Neural cell (in vitro differentiated cells): ENCODE data around the gene ZBTB9. TPM values are rescaled to one million over a fixed set of nuclear protein-coding genes. Genes with fewer than 3 reads are reported as not detected.

Experiments
- H2AFZ ChIP-seq: fragments of 200-600, 300-800 bp; sonication (generic), shearing (Covaris generic); 2 replicates; pipeline ENCODE4 v1.6.0; 2014; ENCODE audit warnings: low read depth, mild to moderate bottlenecking, antibody characterized with exemption, low read length, moderate library complexity
- H3F3A ChIP-seq: fragments of 200-600 bp; shearing (Covaris generic); 2 replicates; pipeline ENCODE4 v1.6.1; 2016; ENCODE audit warnings: mild to moderate bottlenecking, moderate library complexity, mixed read lengths, antibody characterized with exemption, low read length; ENCODE audit not compliant: insufficient read depth, poor library complexity, severe bottlenecking
- H3K27ac ChIP-seq: fragments of 200-600, 300-800 bp; sonication (generic), shearing (Covaris generic); 2 replicates; pipeline ENCODE4 v1.5.1; 2014; ENCODE audit warnings: mild to moderate bottlenecking, low read length, moderate library complexity
- H3K27me3 ChIP-seq: fragments of 300-800, 200-600 bp; sonication (generic), shearing (Covaris generic); 2 replicates; pipeline ENCODE4 v1.6.0; 2014; ENCODE audit warnings: mild to moderate bottlenecking, low read depth, low read length, moderate library complexity; ENCODE audit not compliant: insufficient read depth
- H3K36me3 ChIP-seq: fragments of 300-800, 200-600 bp; sonication (generic), shearing (Covaris generic); 2 replicates; pipeline ENCODE4 v1.5.1; 2014; ENCODE audit warnings: mild to moderate bottlenecking, antibody characterized with exemption, low read length, moderate library complexity; ENCODE audit not compliant: insufficient read depth
- H3K4me2 ChIP-seq: fragments of 300-800, 200-600 bp; sonication (generic), shearing (Covaris generic); 2 replicates; pipeline ENCODE4 v1.6.0; 2014; ENCODE audit warnings: mild to moderate bottlenecking, low read length
- H3K4me3 ChIP-seq: fragments of 300-800, 200-600 bp; sonication (generic), shearing (Covaris generic); 2 replicates; pipeline ENCODE4 v1.5.1; 2014; ENCODE audit warnings: mild to moderate bottlenecking, low read length, moderate library complexity
- H3K79me2 ChIP-seq: fragments of 200-600 bp; shearing (Covaris generic); replicated peaks from 2 replicates; pipeline ENCODE4 v1.6.0; 2014; ENCODE audit warnings: mild to moderate bottlenecking, low read length, moderate library complexity; ENCODE audit not compliant: insufficient read depth
- H3K9ac ChIP-seq: fragments of 300-800, 200-600 bp; sonication (generic), shearing (Covaris generic); 2 replicates; pipeline ENCODE4 v1.6.1; 2016; ENCODE audit warnings: mild to moderate bottlenecking, low read length, mixed read lengths
- H3K9me2 ChIP-seq: fragments of 200-600 bp; shearing (Covaris generic); 2 replicates; pipeline ENCODE4 v1.6.1; 2016; ENCODE audit warnings: mild to moderate bottlenecking, low read length, mixed read lengths; ENCODE audit not compliant: insufficient read depth
- H3K9me3 ChIP-seq: fragments of 200-600, 300-800 bp; sonication (generic), shearing (Covaris generic); 2 replicates; pipeline ENCODE4 v1.6.1; 2016; ENCODE audit warnings: mild to moderate bottlenecking, mixed run types, low read length, moderate library complexity, mixed read lengths
- H4K20me1 ChIP-seq: fragments of 200-600 bp; shearing (Covaris generic); 2 replicates; pipeline ENCODE4 v1.6.1; 2016; ENCODE audit warnings: mild to moderate bottlenecking, mixed run types; ENCODE audit not compliant: insufficient read depth
- CTCF ChIP-seq: fragments of 450-650 bp; IDR thresholded peaks from 2 replicates; pipeline ENCODE4 v1.5.1; 2014; ENCODE audit warnings: antibody characterized with exemption, mild to moderate bottlenecking, moderate library complexity; ENCODE audit not compliant: poor library complexity, severe bottlenecking
- EP300 ChIP-seq: fragments of 450-650 bp; conservative IDR thresholded peaks from 2 replicates; pipeline ENCODE4 v1.6.1; 2014; ENCODE audit warnings: antibody characterized with exemption, mild to moderate bottlenecking, moderate library complexity; ENCODE audit not compliant: poor library complexity, severe bottlenecking
- EZH2 ChIP-seq: fragments of 200-600, 300-800 bp; shearing (Covaris generic), sonication (generic); IDR thresholded peaks from 2 replicates; pipeline ENCODE4 v1.6.1; 2014; ENCODE audit warnings: antibody characterized with exemption, low read length, borderline replicate concordance, mild to moderate bottlenecking; ENCODE audit not compliant: insufficient read depth, poor library complexity, severe bottlenecking
- MXI1 ChIP-seq: fragments of 450-650 bp; conservative IDR thresholded peaks from 2 replicates; pipeline ENCODE4 v1.6.1; 2014; ENCODE audit warnings: antibody characterized with exemption, mild to moderate bottlenecking; ENCODE audit not compliant: poor library complexity, severe bottlenecking
- POLR2AphosphoS5 ChIP-seq: IDR thresholded peaks from 2 replicates; pipeline ENCODE4 v1.6.1; 2012
- RAD21 ChIP-seq: fragments of 450-650 bp; conservative IDR thresholded peaks from 2 replicates; pipeline ENCODE4 v1.6.1; 2014; ENCODE audit warnings: antibody characterized with exemption, mild to moderate bottlenecking, moderate library complexity
- REST ChIP-seq: IDR thresholded peaks from 2 replicates; pipeline ENCODE4 v1.6.1; 2012; ENCODE audit warnings: borderline replicate concordance
- SMC3 ChIP-seq: fragments of 450-650 bp; conservative IDR thresholded peaks from 2 replicates; pipeline ENCODE4 v1.6.1; 2014; ENCODE audit warnings: antibody characterized with exemption, mild to moderate bottlenecking, moderate library complexity; ENCODE audit not compliant: poor library complexity
- TAF1 ChIP-seq: IDR thresholded peaks from 2 replicates; pipeline ENCODE4 v1.6.1; 2012; ENCODE audit warnings: low read depth
- polyA plus RNA-seq: library from polyadenylated mRNA; depleted of rRNA; stranded (reverse); fragments of >200 nt; gene quantifications from 2 replicates; pipeline ENCODE4 v1.2.3, GENCODE V29; 2014

The ZBTB9 gene
- polyA plus RNA-seq, 1 donor from 2014 or later: 7.7 TPM

- H3K36me3 ChIP-seq: no peaks in the 10 kb centered on the region
- no peak overlapping the region for H3K4me2 ChIP-seq
- TF ChIP-seq MXI1 (no peak), POLR2AphosphoS5 (no peak), SMC3 (no peak), EZH2 (no peak)
Observed at GRCh38 chr6:33437666-33438065, 16.7 kb upstream of the ZBTB9 start.

GRCh38 chr6:33438978-33439594, 15.3 kb upstream of the ZBTB9 start:
- no peak for TF ChIP-seq EZH2
- no peak for TF ChIP-seq EP300
- no peak for TF ChIP-seq POLR2AphosphoS5
- TF ChIP-seq RAD21: no peak
- no peak for TF ChIP-seq SMC3
- TF ChIP-seq REST: no peak
- TF ChIP-seq CTCF: no peak
- no peak for TF ChIP-seq MXI1
- TF ChIP-seq TAF1: no peak
- no peak overlapping the region for H3K9ac ChIP-seq
- no peak overlapping the region for H3K27ac ChIP-seq
- H3K36me3 ChIP-seq: no peaks in the 10 kb centered on the region
- H3K9me2 ChIP-seq: no peaks in the 10 kb centered on the region
- no peak overlapping the region for H2AFZ ChIP-seq
- H3K9me3 ChIP-seq: no peaks in the 10 kb centered on the region
- no peak overlapping the region for H3K4me2 ChIP-seq
- no peaks in the 10 kb centered on the region for H3F3A ChIP-seq
- no peaks in the 10 kb centered on the region for H3K79me2 ChIP-seq
- no peaks in the 10 kb centered on the region for H4K20me1 ChIP-seq
- H3K4me3 ChIP-seq: no peak overlapping the region
- no peaks in the 10 kb centered on the region for H3K27me3 ChIP-seq

More at GRCh38 chr6:33437666-33438065, 16.7 kb upstream of the ZBTB9 start:
- no peak overlapping the region for H3K9ac ChIP-seq
- no peak overlapping the region for H3K4me3 ChIP-seq
- peaks cover 2% of the 10 kb centered on the region for H3K79me2 ChIP-seq
- H3F3A ChIP-seq: no peaks in the 10 kb centered on the region
- H3K27ac ChIP-seq: no peak overlapping the region
- H3K27me3 ChIP-seq: no peaks in the 10 kb centered on the region
- H2AFZ ChIP-seq: no peak overlapping the region
- H3K9me2 ChIP-seq: no peaks in the 10 kb centered on the region
- H4K20me1 ChIP-seq: no peaks in the 10 kb centered on the region
- no peaks in the 10 kb centered on the region for H3K9me3 ChIP-seq
